GM12878 (cell line): ENCODE data around the gene POU2F3. TPM values are rescaled to one million over a fixed set of nuclear protein-coding genes. Genes with fewer than 3 reads are reported as not detected.

ENCODE experiments used
- ATAC-seq: fragments of 200-7000 bp; cut with Tn5 transposase; 3 replicates; pipeline ENCODE4 v1.9.1; 2020; ENCODE audit warnings: mild to moderate bottlenecking, moderate library complexity
- BruUV-seq: library from RNA; stranded (reverse); fragments of 400-500 nt; replicated peaks from 2 replicates; lab custom pipeline; 2021; lab: Mats Ljungman, UMichigan
- CTCF ChIA-PET: fragments of 300-600 bp; sonication (Branson Sonifier 250); formaldehyde crosslinking; extraction: SDS; loops from one replicate; lab custom pipeline; 2021; ENCODE audit warnings: inconsistent platforms; lab: Yijun Ruan, JAX
- POLR2A ChIA-PET: fragments of 350-600 bp; formaldehyde crosslinking; extraction: SDS; loops from one replicate; lab custom pipeline; 2021; ENCODE audit warnings: inconsistent platforms; lab: Charles Lee
- RAD21 ChIA-PET: fragments of 300-600 bp; sonication (Branson Sonifier 250); formaldehyde crosslinking; loops from one replicate; lab custom pipeline; 2023; ENCODE audit warnings: antibody characterized with exemption; ENCODE audit not compliant: unreplicated experiment; lab: Charles Lee
- SMC1A ChIA-PET: fragments of 300-600 bp; sonication (Branson Sonifier 250); formaldehyde crosslinking; loops from one replicate; lab custom pipeline; 2023; ENCODE audit not compliant: unreplicated experiment, uncharacterized antibody; lab: Charles Lee
- DNase-seq: peaks from one replicate; pipeline ENCODE4 v3.0.0-alpha.2; 2011; ENCODE audit warnings: low read depth, low spot score
- FAIRE-seq: peaks from 3 replicates; lab custom pipeline; 2011; peaks lifted over from hg19 to GRCh38; lab: Jason Lieb, UNC
- H2AFZ ChIP-seq: 2 replicates; pipeline ENCODE4 v1.6.0; 2011; ENCODE audit warnings: low read depth, low read length, control low read depth; ENCODE audit not compliant: control insufficient read depth
- H3K27ac ChIP-seq: 2 replicates; pipeline ENCODE4 v1.5.1; 2011; ENCODE audit warnings: control low read depth; ENCODE audit not compliant: control insufficient read depth, insufficient read depth
- H3K27me3 ChIP-seq, 2 experiments: replicated peaks in 1 of 2; 2 replicates each; pipeline versions ENCODE4 v1.6.0 to v1.6.1; 2011; ENCODE audit warnings: low read length in 1 of 2; ENCODE audit not compliant: control insufficient read depth in 2 of 2, insufficient read depth in 2 of 2
- H3K36me3 ChIP-seq, 2 experiments: 2 replicates each; pipeline ENCODE4 v1.5.1; 2011; ENCODE audit warnings: low read length in 1 of 2; ENCODE audit not compliant: control insufficient read depth in 2 of 2, insufficient read depth in 2 of 2
- H3K4me1 ChIP-seq: 2 replicates; pipeline ENCODE4 v1.6.1; 2011; ENCODE audit warnings: mild to moderate bottlenecking, low read length, moderate library complexity, mixed read lengths; ENCODE audit not compliant: control insufficient read depth, insufficient read depth
- H3K4me2 ChIP-seq: 2 replicates; pipeline ENCODE4 v1.6.0; 2011; ENCODE audit warnings: control low read depth; ENCODE audit not compliant: control insufficient read depth, insufficient read depth
- H3K4me3 ChIP-seq: fragments of 200-600 bp; sonication (generic); 2 replicates; pipeline ENCODE4 v1.5.1; 2016
- H3K79me2 ChIP-seq: 2 replicates; pipeline ENCODE4 v1.6.0; 2011; ENCODE audit warnings: low read length; ENCODE audit not compliant: control insufficient read depth, insufficient read depth
- H3K9ac ChIP-seq: 2 replicates; pipeline ENCODE4 v1.8.0; 2011; ENCODE audit warnings: low read length, control low read depth, mixed read lengths; ENCODE audit not compliant: control insufficient read depth, insufficient read depth
- H3K9me3 ChIP-seq: replicated peaks from 3 replicates; pipeline ENCODE4 v1.5.1; 2011; ENCODE audit warnings: mild to moderate bottlenecking, low read length; ENCODE audit not compliant: control insufficient read depth, insufficient read depth
- H4K20me1 ChIP-seq: 2 replicates; pipeline ENCODE4 v1.6.0; 2011; ENCODE audit not compliant: control insufficient read depth, insufficient read depth
- ATF7 ChIP-seq: fragments of 450-650 bp; IDR thresholded peaks from 2 replicates; pipeline ENCODE4 v1.6.1; 2016; ENCODE audit warnings: low read depth, mild to moderate bottlenecking
- FOXK2 ChIP-seq: fragments of 450-650 bp; IDR thresholded peaks from 2 replicates; pipeline ENCODE4 v1.6.1; 2017; ENCODE audit warnings: mild to moderate bottlenecking, moderate library complexity
- IRF4 ChIP-seq: IDR thresholded peaks from 2 replicates; pipeline ENCODE4 v1.6.1; 2011; ENCODE audit warnings: low read depth, low read length
- KLF5 ChIP-seq: fragments of 450-650 bp; IDR thresholded peaks from 2 replicates; pipeline ENCODE4 v1.6.1; 2014; ENCODE audit warnings: mild to moderate bottlenecking; ENCODE audit not compliant: partially characterized antibody
- MYC ChIP-seq: IDR thresholded peaks from 2 replicates; pipeline ENCODE4 v1.6.1; 2011; ENCODE audit warnings: mild to moderate bottlenecking, low read length, moderate library complexity, inconsistent platforms; ENCODE audit not compliant: insufficient read depth, insufficient replicate concordance, insufficient read length, severe bottlenecking
- NBN ChIP-seq: fragments of 450-650 bp; IDR thresholded peaks from 2 replicates; pipeline ENCODE4 v1.6.1; 2016
- NFYB ChIP-seq: IDR thresholded peaks from 2 replicates; pipeline ENCODE4 v1.6.1; 2011; ENCODE audit warnings: low read depth, mild to moderate bottlenecking, low read length, improper control_type of control experiment, moderate library complexity; ENCODE audit not compliant: insufficient read depth
- NR2C2 ChIP-seq: IDR thresholded peaks from 2 replicates; pipeline ENCODE4 v1.6.1; 2011; ENCODE audit warnings: borderline replicate concordance, low read depth; ENCODE audit not compliant: control insufficient read depth, insufficient read length
- NR2F1 ChIP-seq: fragments of 450-650 bp; conservative IDR thresholded peaks from 2 replicates; pipeline ENCODE4 v1.6.1; 2017; ENCODE audit warnings: mild to moderate bottlenecking
- PAX5 ChIP-seq: IDR thresholded peaks from 2 replicates; pipeline ENCODE4 v1.6.1; 2011; ENCODE audit warnings: low read depth, low read length, borderline replicate concordance
- PML ChIP-seq: IDR thresholded peaks from 2 replicates; pipeline ENCODE4 v1.6.1; 2012; ENCODE audit warnings: low read length, inconsistent platforms
- RAD51 ChIP-seq: fragments of 450-650 bp; IDR thresholded peaks from 2 replicates; pipeline ENCODE4 v1.6.1; 2016; ENCODE audit warnings: moderate library complexity, mild to moderate bottlenecking, inconsistent platforms
- RBBP5 ChIP-seq: fragments of 200-600 bp; sonication (generic); conservative IDR thresholded peaks from 2 replicates; pipeline ENCODE4 v1.6.1; 2016
- SMC3 ChIP-seq: IDR thresholded peaks from 2 replicates; pipeline ENCODE4 v1.6.1; 2011; ENCODE audit warnings: low read length, improper control_type of control experiment, borderline replicate concordance
- ZNF274 ChIP-seq: IDR thresholded peaks from one replicate; pipeline ENCODE4 v1.8.0; 2011; ENCODE audit not compliant: insufficient read length, insufficient read depth
- ZNF622 ChIP-seq: fragments of 450-650 bp; IDR thresholded peaks from 2 replicates; pipeline ENCODE4 v1.6.1; 2017; ENCODE audit warnings: mild to moderate bottlenecking, inconsistent platforms
- WGBS: methylation state at CpG from one replicate; pipeline ENCODE4 v1.1.6; 2016; ENCODE audit warnings: low lambda C conversion rate; ENCODE audit not compliant: insufficient replicate concordance, insufficient coverage; ENCODE audit errors: missing lambda C conversion rate; 5-methylcytosine and 5-hydroxymethylcytosine counted together
- in situ Hi-C: fragments of 300-500 bp; cut with MboI; formaldehyde crosslinking; loops from 9 replicates; pipeline ENCODE4 v1.14.3; 2018; ENCODE audit warnings: mixed read lengths
- intact Hi-C: fragments of 100-400 bp; cut with micrococcal nuclease; formaldehyde crosslinking; loops from one replicate; pipeline ENCODE4 v1.14.2; 2022; ENCODE audit not compliant: unreplicated experiment
- polyA plus RNA-seq, 11 experiments: library from polyadenylated mRNA; depleted of rRNA in 4 of 11; unstranded in 6 of 11; stranded (reverse) in 5 of 11; fragments of >200 nt; fragmentation: Nextera tagmentation in 4 of 11; fragmentation: Illumina TruSeq in 1 of 11; extraction: Ambion mirVana in 4 of 11; extraction: Trizol in 1 of 11; gene quantifications; 1 replicate in 1 of 11; 2 replicates in 10 of 11; pipeline versions ENCODE4 v1.2.1 to v1.2.3, GENCODE V29; 2011 to 2016; ENCODE audit warnings: inconsistent platforms in 2 of 11, missing spikeins in 2 of 11, low read depth in 1 of 11
- total RNA-seq, 4 experiments: library from RNA; depleted of rRNA in 3 of 4; stranded (reverse); fragments of >200 nt in 3 of 4; fragmentation: Illumina TruSeq in 1 of 4; extraction: Trizol in 1 of 4; gene quantifications; 2 replicates each; pipeline versions ENCODE4 v1.2.1 to v1.2.3, GENCODE V29; 2013 to 2021
- TF ChIP-seq, protein P1 (sequence below): fragments of 450-650 bp; IDR thresholded peaks from 2 replicates; pipeline ENCODE4 v1.6.1; 2017; ENCODE audit warnings: borderline replicate concordance
- TF ChIP-seq, protein P2 (sequence below): IDR thresholded peaks from 2 replicates; pipeline ENCODE4 v1.6.1; 2011; ENCODE audit warnings: borderline replicate concordance, low read depth, mild to moderate bottlenecking, moderate library complexity, mixed read lengths, low read length; ENCODE audit not compliant: insufficient read depth; ENCODE audit errors: extremely low read length
- TF ChIP-seq, protein P3 (sequence below): IDR thresholded peaks from 2 replicates; pipeline ENCODE4 v1.6.1; 2012; ENCODE audit warnings: low read depth, low read length, improper control_type of control experiment
- TF ChIP-seq, protein P4 (sequence below): IDR thresholded peaks from 2 replicates; pipeline ENCODE4 v1.6.1; 2012; ENCODE audit warnings: low read depth, low read length, improper control_type of control experiment

The POU2F3 gene
- total and polyA plus RNA-seq, 10 of the 15 experiments (the other 5 are each of a cell fraction or from before 2014, with no cell fraction given) = 0.09 to 4.4 (median 0.33) TPM

DNA sequence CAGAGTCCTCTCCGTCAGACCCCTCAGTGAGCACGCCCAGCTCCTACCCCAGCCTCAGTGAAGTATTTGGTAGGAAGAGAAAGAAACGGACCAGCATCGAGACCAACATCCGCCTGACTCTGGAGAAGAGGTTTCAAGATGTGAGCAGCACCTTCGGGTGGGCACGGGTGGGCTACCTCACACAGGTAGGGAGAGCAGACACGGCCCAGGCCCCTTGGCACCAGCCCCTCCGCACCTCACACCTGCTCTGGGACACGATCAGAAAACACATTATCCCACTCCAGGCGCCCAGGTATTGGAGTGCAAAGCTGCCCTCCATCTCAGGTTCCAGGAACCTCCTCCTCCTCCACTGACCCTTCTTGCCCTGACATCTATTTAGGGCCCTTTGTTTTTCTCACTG, 67.5 kb downstream of the POU2F3 start:
- WGBS = 39% methylated on average over 11 of the region's 11 CpGs
- Histone ChIP-seq H3K4me2 (no peak overlapping the region), H3K27me3 (peaks cover 0 to 3% of the 10 kb centered on the region in 2 experiments; a peak in 1 of 4 replicates), H3K27ac (no peak overlapping the region), H3K4me3 (no peak overlapping the region), H3K79me2 (no peaks in the 10 kb centered on the region), H3K9me3 (no peaks in the 10 kb centered on the region), H3K4me1 (peaks cover 7% of the 10 kb centered on the region), H4K20me1 (no peaks in the 10 kb centered on the region), H2AFZ (no peak overlapping the region), H3K9ac (no peak overlapping the region), H3K36me3 (no peaks in the 10 kb centered on the region)
- SMC1A ChIA-PET = interaction anchor here (1.2 kb wide), 1 partner anchor 73 kb away, joined by 3 read pairs; no protein-coding TSS in a partner anchor
- no peak for ATAC-seq
- CTCF ChIA-PET = interaction anchor here (12.2 to 19.8 kb wide), 2 partner anchors 56 to 76 kb away, joined by 296 to 783 read pairs; partner anchors contain the start of gene POU2F3
- no peak for TF ChIP-seq NR2F1
- TF ChIP-seq SMC3 = no peak
- TF ChIP-seq ATF7 = no peak
- TF ChIP-seq PAX5 = no peak
- no peak for TF ChIP-seq ZNF274
- no peak for TF ChIP-seq PML
- TF ChIP-seq NFYB = no peak
- TF ChIP-seq, protein P1, sequence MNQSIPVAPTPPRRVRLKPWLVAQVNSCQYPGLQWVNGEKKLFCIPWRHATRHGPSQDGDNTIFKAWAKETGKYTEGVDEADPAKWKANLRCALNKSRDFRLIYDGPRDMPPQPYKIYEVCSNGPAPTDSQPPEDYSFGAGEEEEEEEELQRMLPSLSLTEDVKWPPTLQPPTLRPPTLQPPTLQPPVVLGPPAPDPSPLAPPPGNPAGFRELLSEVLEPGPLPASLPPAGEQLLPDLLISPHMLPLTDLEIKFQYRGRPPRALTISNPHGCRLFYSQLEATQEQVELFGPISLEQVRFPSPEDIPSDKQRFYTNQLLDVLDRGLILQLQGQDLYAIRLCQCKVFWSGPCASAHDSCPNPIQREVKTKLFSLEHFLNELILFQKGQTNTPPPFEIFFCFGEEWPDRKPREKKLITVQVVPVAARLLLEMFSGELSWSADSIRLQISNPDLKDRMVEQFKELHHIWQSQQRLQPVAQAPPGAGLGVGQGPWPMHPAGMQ = no peak
- TF ChIP-seq MYC = no peak
- no peak for TF ChIP-seq RBBP5
- no peak for TF ChIP-seq KLF5
- TF ChIP-seq ZNF622 = no peak
- no peak for TF ChIP-seq RAD51
- TF ChIP-seq, protein P2, sequence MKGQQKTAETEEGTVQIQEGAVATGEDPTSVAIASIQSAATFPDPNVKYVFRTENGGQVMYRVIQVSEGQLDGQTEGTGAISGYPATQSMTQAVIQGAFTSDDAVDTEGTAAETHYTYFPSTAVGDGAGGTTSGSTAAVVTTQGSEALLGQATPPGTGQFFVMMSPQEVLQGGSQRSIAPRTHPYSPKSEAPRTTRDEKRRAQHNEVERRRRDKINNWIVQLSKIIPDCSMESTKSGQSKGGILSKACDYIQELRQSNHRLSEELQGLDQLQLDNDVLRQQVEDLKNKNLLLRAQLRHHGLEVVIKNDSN = no peak
- no peak for TF ChIP-seq NBN
- TF ChIP-seq, protein P3, sequence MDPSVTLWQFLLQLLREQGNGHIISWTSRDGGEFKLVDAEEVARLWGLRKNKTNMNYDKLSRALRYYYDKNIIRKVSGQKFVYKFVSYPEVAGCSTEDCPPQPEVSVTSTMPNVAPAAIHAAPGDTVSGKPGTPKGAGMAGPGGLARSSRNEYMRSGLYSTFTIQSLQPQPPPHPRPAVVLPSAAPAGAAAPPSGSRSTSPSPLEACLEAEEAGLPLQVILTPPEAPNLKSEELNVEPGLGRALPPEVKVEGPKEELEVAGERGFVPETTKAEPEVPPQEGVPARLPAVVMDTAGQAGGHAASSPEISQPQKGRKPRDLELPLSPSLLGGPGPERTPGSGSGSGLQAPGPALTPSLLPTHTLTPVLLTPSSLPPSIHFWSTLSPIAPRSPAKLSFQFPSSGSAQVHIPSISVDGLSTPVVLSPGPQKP = no peak
- no peak for TF ChIP-seq FOXK2
- no peak for TF ChIP-seq NR2C2
- TF ChIP-seq, protein P4, sequence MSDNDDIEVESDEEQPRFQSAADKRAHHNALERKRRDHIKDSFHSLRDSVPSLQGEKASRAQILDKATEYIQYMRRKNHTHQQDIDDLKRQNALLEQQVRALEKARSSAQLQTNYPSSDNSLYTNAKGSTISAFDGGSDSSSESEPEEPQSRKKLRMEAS = no peak
- TF ChIP-seq IRF4 = no peak
- RAD21 ChIA-PET = no interaction called here
- FAIRE-seq = no peak
- intact Hi-C loops (no loop called here), in situ Hi-C loops (no loop called here)
- POLR2A ChIA-PET = no interaction called here
- no peak for DNase-seq
- BruUV-seq = no TSS peak
